Retinal pigment epithelial cell (primary cell): ENCODE results near the gene LSG1.
A peak's percentile ranks its signal among the peaks of the same experiment; 100 is the strongest.
"Not testable (repeated sequence)": the region's sequence is repeated elsewhere in the genome, so short reads cannot be mapped to it uniquely, and the experiment has no call there.

Experiments
- DNase-seq: peaks from one replicate; pipeline ENCODE4 v3.0.0-alpha.2; 2010; ENCODE audit warnings: low read depth
- H3K4me3 ChIP-seq: 2 replicates; pipeline ENCODE4 v1.5.1; 2011; ENCODE audit warnings: mild to moderate bottlenecking, low read length, control low read depth, moderate library complexity
- CTCF ChIP-seq: conservative IDR thresholded peaks from 2 replicates; pipeline ENCODE4 v1.5.1; 2011; ENCODE audit warnings: low read depth, low read length, control low read depth, inconsistent platforms

Gene LSG1

GRCh38 chr3:194637541-194638400 lies 34.2 kb downstream of the LSG1 start:
- no peak for DNase-seq
- H3K4me3 ChIP-seq = no peak overlapping the region
- TF ChIP-seq CTCF = no peak

- DNase-seq = no peak
- no peak for TF ChIP-seq CTCF
- no peak overlapping the region for H3K4me3 ChIP-seq
These were observed 34.9 kb downstream of the LSG1 start for GRCh38 chr3:194637066-194637465.

- peak; percentile 47 for TF ChIP-seq CTCF
- DNase-seq = peak; percentile 23
- peak within 1 kb of the TSS; percentile 76 for H3K4me3 ChIP-seq
These were observed 38.5 kb downstream of the LSG1 start, which contains the start of gene TMEM44 for GRCh38 chr3:194633349-194634004. TMEM44 (minus strand) TSS chr3:194633419; CDS start chr3:194633215, 204 bp downstream.

GRCh38 chr3:194632809-194633348 lies 39.1 kb downstream of the LSG1 start:
- TF ChIP-seq CTCF = no peak
- DNase-seq = no peak
- H3K4me3 ChIP-seq = peak overlapping the region; percentile 76

- peak overlapping the region; percentile 76 for H3K4me3 ChIP-seq
- DNase-seq = no peak
- TF ChIP-seq CTCF = no peak
These were observed 39.7 kb downstream of the LSG1 start for GRCh38 chr3:194632226-194632808.

GRCh38 chr3:194631696-194632095 lies 40.3 kb downstream of the LSG1 start:
- DNase-seq = no peak
- TF ChIP-seq CTCF = no peak

GRCh38 chr3:194630681-194631080 lies 41.3 kb downstream of the LSG1 start:
- not testable (repeated sequence) for DNase-seq, H3K4me3 ChIP-seq

More at GRCh38 chr3:194631696-194632095, 40.3 kb downstream of the LSG1 start:
- H3K4me3 ChIP-seq = no peak overlapping the region
